ENCODE results near the gene SLC44A1.

DNA sequence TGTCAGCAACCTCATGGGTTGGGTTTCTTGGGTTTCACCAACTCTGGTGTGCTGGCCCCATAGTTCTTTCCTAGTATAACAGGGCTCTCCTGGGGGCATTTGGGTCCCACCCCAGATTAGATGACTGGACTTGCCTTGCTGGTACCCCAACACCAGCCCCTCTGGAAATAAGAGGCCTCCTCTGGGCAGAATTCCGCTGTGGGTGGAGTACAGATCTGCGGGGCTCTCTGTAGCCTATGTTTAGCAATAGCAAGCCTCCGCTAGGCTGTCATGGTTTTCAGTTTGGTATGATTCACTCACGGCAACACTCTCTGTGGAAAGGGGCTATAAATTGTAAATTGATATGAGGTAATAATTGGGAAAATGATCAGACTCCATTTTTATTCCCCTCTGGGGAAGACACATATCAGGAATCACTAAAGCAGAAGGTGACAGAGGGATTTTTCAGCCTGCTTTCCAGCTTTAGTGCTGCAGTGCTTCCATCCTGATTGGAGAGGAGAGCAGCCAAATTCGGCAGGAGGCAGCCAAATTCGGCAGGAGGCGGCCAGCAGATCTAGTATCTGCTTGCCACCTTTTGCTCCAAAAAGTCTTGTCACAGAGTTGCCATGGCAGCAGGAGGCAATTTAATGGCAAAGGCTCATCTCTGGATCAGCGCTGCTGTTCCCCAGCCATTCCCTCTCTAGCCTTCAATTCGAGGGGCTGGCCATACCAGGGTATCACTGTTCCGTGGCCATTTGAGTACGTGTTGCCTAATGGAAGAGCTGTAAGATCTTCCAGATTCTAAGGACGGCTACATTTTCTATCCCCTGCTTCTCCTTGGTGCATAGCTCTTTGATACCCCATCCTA lies 84.6 kb downstream of the SLC44A1 start:
- TF ChIP-seq, protein P1, sequence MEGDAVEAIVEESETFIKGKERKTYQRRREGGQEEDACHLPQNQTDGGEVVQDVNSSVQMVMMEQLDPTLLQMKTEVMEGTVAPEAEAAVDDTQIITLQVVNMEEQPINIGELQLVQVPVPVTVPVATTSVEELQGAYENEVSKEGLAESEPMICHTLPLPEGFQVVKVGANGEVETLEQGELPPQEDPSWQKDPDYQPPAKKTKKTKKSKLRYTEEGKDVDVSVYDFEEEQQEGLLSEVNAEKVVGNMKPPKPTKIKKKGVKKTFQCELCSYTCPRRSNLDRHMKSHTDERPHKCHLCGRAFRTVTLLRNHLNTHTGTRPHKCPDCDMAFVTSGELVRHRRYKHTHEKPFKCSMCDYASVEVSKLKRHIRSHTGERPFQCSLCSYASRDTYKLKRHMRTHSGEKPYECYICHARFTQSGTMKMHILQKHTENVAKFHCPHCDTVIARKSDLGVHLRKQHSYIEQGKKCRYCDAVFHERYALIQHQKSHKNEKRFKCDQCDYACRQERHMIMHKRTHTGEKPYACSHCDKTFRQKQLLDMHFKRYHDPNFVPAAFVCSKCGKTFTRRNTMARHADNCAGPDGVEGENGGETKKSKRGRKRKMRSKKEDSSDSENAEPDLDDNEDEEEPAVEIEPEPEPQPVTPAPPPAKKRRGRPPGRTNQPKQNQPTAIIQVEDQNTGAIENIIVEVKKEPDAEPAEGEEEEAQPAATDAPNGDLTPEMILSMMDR (IDR thresholded peaks at IDR 0.05) = no peak
- TF ChIP-seq POLR2A (IDR thresholded peaks at IDR 0.05) = no peak

Data from Peyer's patch (tissue), 4 donors.